DND-41 (cell line): Measurements from ENCODE around the gene XRCC6.

Experiments
- EZH2 ChIP-seq: IDR thresholded peaks from 3 replicates; pipeline ENCODE4 v1.6.1; 2012; ENCODE audit warnings: borderline replicate concordance, low read depth, mild to moderate bottlenecking, moderate library complexity, low read length, inconsistent platforms; ENCODE audit not compliant: severe bottlenecking
- TF ChIP-seq, protein P1 (sequence below): IDR thresholded peaks from 2 replicates; pipeline ENCODE4 v1.5.1; 2012; ENCODE audit warnings: borderline replicate concordance, low read length, moderate library complexity, mild to moderate bottlenecking; ENCODE audit not compliant: poor library complexity, severe bottlenecking; ENCODE audit errors: extremely low read depth

GRCh38 chr22:41597635-41597953 is 23.5 kb upstream of the XRCC6 start:
- TF ChIP-seq, protein P1, sequence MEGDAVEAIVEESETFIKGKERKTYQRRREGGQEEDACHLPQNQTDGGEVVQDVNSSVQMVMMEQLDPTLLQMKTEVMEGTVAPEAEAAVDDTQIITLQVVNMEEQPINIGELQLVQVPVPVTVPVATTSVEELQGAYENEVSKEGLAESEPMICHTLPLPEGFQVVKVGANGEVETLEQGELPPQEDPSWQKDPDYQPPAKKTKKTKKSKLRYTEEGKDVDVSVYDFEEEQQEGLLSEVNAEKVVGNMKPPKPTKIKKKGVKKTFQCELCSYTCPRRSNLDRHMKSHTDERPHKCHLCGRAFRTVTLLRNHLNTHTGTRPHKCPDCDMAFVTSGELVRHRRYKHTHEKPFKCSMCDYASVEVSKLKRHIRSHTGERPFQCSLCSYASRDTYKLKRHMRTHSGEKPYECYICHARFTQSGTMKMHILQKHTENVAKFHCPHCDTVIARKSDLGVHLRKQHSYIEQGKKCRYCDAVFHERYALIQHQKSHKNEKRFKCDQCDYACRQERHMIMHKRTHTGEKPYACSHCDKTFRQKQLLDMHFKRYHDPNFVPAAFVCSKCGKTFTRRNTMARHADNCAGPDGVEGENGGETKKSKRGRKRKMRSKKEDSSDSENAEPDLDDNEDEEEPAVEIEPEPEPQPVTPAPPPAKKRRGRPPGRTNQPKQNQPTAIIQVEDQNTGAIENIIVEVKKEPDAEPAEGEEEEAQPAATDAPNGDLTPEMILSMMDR, result no peak
- no peak for TF ChIP-seq EZH2
